B cell (primary cell): Measurements from ENCODE around the gene IPO13. TPM values are rescaled to one million over a fixed set of nuclear protein-coding genes. Genes with fewer than 3 reads are reported as not detected.

Source experiments
- ATAC-seq: fragments of 200-7000 bp; cut with Tn5 transposase; one replicate; pipeline ENCODE4 v1.10.0; 2021; ENCODE audit warnings: low read depth, mild to moderate bottlenecking, moderate number of reproducible peaks, moderate library complexity
- CTCF ChIA-PET: fragments of 350-600 bp; sonication (Branson Sonifier 250); formaldehyde crosslinking; loops from one replicate; lab custom pipeline; 2021; ENCODE audit warnings: antibody characterized with exemption, inconsistent platforms; lab: Charles Lee
- POLR2A ChIA-PET: fragments of 350-600 bp; sonication (Branson Sonifier 250); formaldehyde crosslinking; loops from one replicate; lab custom pipeline; 2021; ENCODE audit warnings: antibody characterized with exemption; lab: Charles Lee
- DNase-seq: peaks from one replicate; pipeline ENCODE4 v3.0.0; 2013
- H2AFZ ChIP-seq: 2 replicates; pipeline ENCODE4 v1.6.1; 2012; ENCODE audit warnings: mild to moderate bottlenecking, low read depth, low read length; ENCODE audit not compliant: insufficient read depth, poor library complexity, severe bottlenecking
- H3K27ac ChIP-seq, 2 donors: 1 replicate in 1 of 2; 2 replicates in 1 of 2; pipeline ENCODE4 v1.5.1; 2012 to 2013; ENCODE audit warnings: low read length in 2 of 2, mild to moderate bottlenecking in 2 of 2, moderate library complexity in 1 of 2
- H3K27me3 ChIP-seq, 4 experiments: fragments of 200-600 bp in 1 of 4; sonication (generic) in 1 of 4; replicated peaks in 1 of 4; 1 replicate in 2 of 4; 2 replicates in 2 of 4; pipeline versions ENCODE4 v1.6.1 to v1.7.0; 2013 to 2016; ENCODE audit warnings: low read length in 3 of 4, mild to moderate bottlenecking in 2 of 4, mixed read lengths in 1 of 4, moderate library complexity in 1 of 4; ENCODE audit not compliant: insufficient read depth in 4 of 4, control insufficient read depth in 3 of 4; ENCODE audit errors: control extremely low read depth in 1 of 4
- H3K36me3 ChIP-seq, 2 experiments: replicated peaks in 1 of 2; 1 replicate in 1 of 2; 2 replicates in 1 of 2; pipeline versions ENCODE4 v1.6.1 to v1.7.1; 2013; ENCODE audit warnings: low read length in 1 of 2; ENCODE audit not compliant: insufficient read depth in 2 of 2, control insufficient read depth in 1 of 2; ENCODE audit errors: control extremely low read depth in 1 of 2, extremely low read depth in 1 of 2
- H3K4me1 ChIP-seq, 2 donors: fragments of 200-600 bp in 1 of 2; sonication (generic) in 1 of 2; 1 replicate in 1 of 2; 2 replicates in 1 of 2; pipeline versions ENCODE4 v1.5.1 to v1.6.1; 2013 to 2017; ENCODE audit warnings: low read length in 2 of 2; ENCODE audit not compliant: control insufficient read depth in 2 of 2, insufficient read depth in 2 of 2
- H3K4me2 ChIP-seq: replicated peaks from 2 replicates; pipeline ENCODE3; 2012; ENCODE audit warnings: mild to moderate bottlenecking, low read depth, low read length; ENCODE audit not compliant: poor library complexity, severe bottlenecking
- H3K4me3 ChIP-seq, 5 experiments: fragments of 200-600 bp in 1 of 5; sonication (generic) in 1 of 5; 1 replicate in 3 of 5; 2 replicates in 2 of 5; pipeline versions ENCODE4 v1.5.1 to v1.7.0; 2011 to 2016; ENCODE audit warnings: low read length in 4 of 5, mild to moderate bottlenecking in 4 of 5, low read depth in 2 of 5, control low read depth in 1 of 5, moderate library complexity in 1 of 5; ENCODE audit not compliant: insufficient read depth in 1 of 5; ENCODE audit errors: control extremely low read depth in 1 of 5, extremely low read depth in 1 of 5
- H3K79me2 ChIP-seq: fragments of 200-600 bp; sonication (generic); one replicate; pipeline ENCODE4 v1.6.0; 2016; ENCODE audit warnings: low read length; ENCODE audit not compliant: control insufficient read depth, insufficient read depth
- H3K9ac ChIP-seq: fragments of 200-600 bp; sonication (generic); 2 replicates; pipeline ENCODE4 v1.6.1; 2017; ENCODE audit warnings: mild to moderate bottlenecking, low read length, moderate library complexity
- H3K9me3 ChIP-seq, 3 donors: one replicate each; pipeline versions ENCODE4 v1.6.1 to v1.7.1; 2013; ENCODE audit warnings: low read length in 2 of 3; ENCODE audit not compliant: control insufficient read depth in 2 of 3, insufficient read depth in 1 of 3; ENCODE audit errors: control extremely low read depth in 1 of 3
- H4K20me1 ChIP-seq: 2 replicates; pipeline ENCODE4 v1.6.0; 2012; ENCODE audit warnings: mild to moderate bottlenecking, low read length; ENCODE audit not compliant: insufficient read depth, control insufficient read depth, poor library complexity, severe bottlenecking
- H3K27ac Mint-ChIP-seq: one replicate; pipeline ENCODE4 v1.8.0; 2021; ENCODE audit warnings: mixed read lengths
- H3K27me3 Mint-ChIP-seq: one replicate; pipeline ENCODE4 v1.8.0; 2021; ENCODE audit warnings: mixed read lengths
- H3K4me1 Mint-ChIP-seq: one replicate; pipeline ENCODE4 v1.8.0; 2021; ENCODE audit warnings: mixed read lengths
- H3K4me3 Mint-ChIP-seq: one replicate; pipeline ENCODE4 v1.8.0; 2021; ENCODE audit warnings: mixed read lengths
- H3K9me3 Mint-ChIP-seq: one replicate; pipeline ENCODE4 v1.8.0; 2022; ENCODE audit warnings: mixed read lengths; ENCODE audit not compliant: insufficient read depth
- CTCF ChIP-seq: fragments of 200-600 bp; IDR thresholded peaks from one replicate; pipeline ENCODE4 v1.8.0; 2022; ENCODE audit warnings: antibody characterized with exemption, mild to moderate bottlenecking
- EZH2 ChIP-seq: IDR thresholded peaks from 2 replicates; pipeline ENCODE4 v1.6.1; 2012; ENCODE audit warnings: borderline replicate concordance, low read depth, mild to moderate bottlenecking, moderate library complexity, low read length; ENCODE audit not compliant: insufficient read depth, poor library complexity, severe bottlenecking
- WGBS: methylation state at CpG from one replicate; pipeline ENCODE4 v1.1.5; 2013; ENCODE audit warnings: missing lambda C conversion rate; ENCODE audit not compliant: insufficient coverage; 5-methylcytosine and 5-hydroxymethylcytosine counted together
- intact Hi-C: fragments of 100-400 bp; cut with micrococcal nuclease; formaldehyde crosslinking; loops from one replicate; pipeline ENCODE4 v1.10.0; 2022
- polyA plus RNA-seq: library from polyadenylated mRNA; depleted of rRNA; stranded (reverse); fragments of >200 nt; gene quantifications from 2 replicates; pipeline ENCODE4 v1.2.3, GENCODE V29; 2012
- total RNA-seq, 2 donors: library from RNA; stranded (reverse); fragments of 120-200 nt in 1 of 2; gene quantifications; 1 replicate in 1 of 2; 2 replicates in 1 of 2; pipeline versions ENCODE4 v1.2.3 to v1.2.4, GENCODE V29; 2013 to 2022

Gene IPO13
- total and polyA plus RNA-seq, 2 donors (not counting 1 experiment from before 2014, with no cell fraction given): 18.7 to 19.7 TPM

GRCh38 chr1:43935711-43936427 lies 10.9 kb upstream of the IPO13 start:
- Mint-ChIP-seq H3K27ac (no peak overlapping the region), H3K9me3 (no peaks in the 10 kb centered on the region), H3K4me1 (peaks cover 21% of the 10 kb centered on the region), H3K27me3 (peaks cover 26% of the 10 kb centered on the region), H3K4me3 (peak overlapping the region; percentile 63)
- Histone ChIP-seq H3K27ac (no peak overlapping the region), H3K4me1 (peaks cover 29 to 30% of the 10 kb centered on the region in 2 donors), H4K20me1 (no peaks in the 10 kb centered on the region), H3K4me3 (peak overlapping the region in 2 of 5 experiments; percentile 15 to 24), H3K79me2 (no peaks in the 10 kb centered on the region), H2AFZ (peak overlapping the region; percentile 33), H3K4me2 (peak overlapping the region; percentile 74), H3K9ac (peak overlapping the region; percentile 35), H3K9me3 (peaks cover 0 to 14% (median 0%) of the 10 kb centered on the region in 3 donors), H3K36me3 (no peaks in the 10 kb centered on the region), H3K27me3 (peaks cover 0 to 44% (median 26%) of the 10 kb centered on the region in 4 experiments)
- DNase-seq: no peak
- POLR2A ChIA-PET: no interaction called here
- no peak for ATAC-seq
- WGBS: 10% methylated on average over 46 of the region's 48 CpGs
- TF ChIP-seq EZH2: no peak
- TF ChIP-seq CTCF: no peak
- intact Hi-C loops: no loop called here
- CTCF ChIA-PET: interaction anchor here (0.8 to 10.3 kb wide), 15 partner anchors 9 to 711 kb away, joined by 3 to 118 read pairs (median 6); partner anchors contain the start of genes IPO13 and PTPRF
